ENCODE data around the gene ADGRF1. TPM values are rescaled to one million over a fixed set of nuclear protein-coding genes. Genes with fewer than 3 reads are reported as not detected.

The ADGRF1 gene
- total RNA-seq, 4 donors from 2014 or later: not detected

GRCh38 chr6:47000842-47001241 lies 41.3 kb downstream of the ADGRF1 start:
- TF ChIP-seq CTCF (IDR thresholded peaks at IDR 0.05; ENCODE audit: low read depth): no peak

DNA sequence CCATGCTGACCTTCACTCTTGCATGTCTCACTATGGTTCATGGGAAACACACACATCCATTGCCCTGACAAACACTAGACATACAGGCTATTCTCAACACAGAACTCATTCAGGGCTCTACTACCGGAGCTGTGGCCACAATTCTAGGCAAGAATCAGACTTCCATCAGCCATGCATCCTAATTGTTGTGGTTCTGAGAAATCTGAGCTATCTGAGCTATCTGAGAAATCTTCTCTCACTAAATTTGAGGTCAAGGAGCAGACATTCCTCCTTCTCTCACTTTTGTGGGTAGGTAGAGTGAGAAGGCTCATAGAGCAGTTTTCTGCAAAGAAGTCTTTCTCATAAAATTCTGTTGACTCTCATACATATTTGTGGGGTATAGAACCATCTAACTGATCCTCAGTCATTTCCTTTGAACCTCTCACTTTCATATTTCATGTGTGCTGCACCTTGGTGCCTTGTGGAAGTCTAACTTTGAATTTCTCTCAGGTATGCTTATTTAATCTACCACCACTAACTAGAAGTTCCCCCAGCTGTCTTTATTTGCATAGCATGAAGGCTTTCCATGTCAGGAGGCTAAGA lies 43.6 kb downstream of the ADGRF1 start:
- no peak for TF ChIP-seq CTCF (IDR thresholded peaks at IDR 0.05; ENCODE audit: low read depth)

- no peak for TF ChIP-seq CTCF (IDR thresholded peaks at IDR 0.05; ENCODE audit: low read depth)
These were observed 44.5 kb downstream of the ADGRF1 start for GRCh38 chr6:46997646-46998045.

DNA sequence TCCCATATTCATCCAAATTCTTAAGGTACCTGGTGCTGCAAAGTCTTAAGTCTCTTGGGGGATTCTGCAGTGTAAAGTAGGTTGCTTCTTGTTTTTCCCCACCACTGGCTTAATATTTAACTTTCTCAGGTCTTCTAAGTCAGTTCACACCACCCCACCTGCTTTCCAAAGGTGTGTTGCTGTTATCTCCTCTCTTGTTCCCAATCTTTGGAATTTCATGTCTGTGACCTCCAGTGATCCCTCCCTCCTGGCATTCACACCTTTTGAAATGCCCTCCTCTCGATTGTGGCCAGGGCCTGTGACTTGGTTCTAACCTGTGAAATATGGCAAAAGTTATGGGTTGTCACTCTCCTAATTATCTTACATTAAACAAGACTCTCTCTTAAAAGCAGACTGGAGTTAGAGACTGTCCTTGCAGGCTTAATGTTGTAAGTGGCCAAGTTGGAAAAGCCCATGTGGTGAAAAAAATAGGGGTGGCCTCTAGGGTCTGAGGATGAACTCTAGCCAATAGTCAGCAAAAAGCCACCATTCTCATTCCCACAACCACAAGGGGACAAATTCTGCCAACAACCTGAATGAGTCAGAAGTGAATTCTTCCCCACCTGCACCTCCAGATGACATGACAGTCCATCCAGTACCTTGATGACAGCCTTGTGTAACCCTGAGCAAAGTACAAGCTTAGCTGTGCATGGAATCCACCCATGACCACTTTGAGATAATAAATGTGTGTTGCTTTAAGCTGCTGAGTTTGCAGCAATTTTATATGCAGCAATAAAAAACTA lies 45.1 kb downstream of the ADGRF1 start:
- no peak for TF ChIP-seq CTCF (IDR thresholded peaks at IDR 0.05; ENCODE audit: low read depth)

GRCh38 chr6:46994933-46995332 lies 47.2 kb downstream of the ADGRF1 start:
- no peak for TF ChIP-seq CTCF (IDR thresholded peaks at IDR 0.05; ENCODE audit: low read depth)

DNA sequence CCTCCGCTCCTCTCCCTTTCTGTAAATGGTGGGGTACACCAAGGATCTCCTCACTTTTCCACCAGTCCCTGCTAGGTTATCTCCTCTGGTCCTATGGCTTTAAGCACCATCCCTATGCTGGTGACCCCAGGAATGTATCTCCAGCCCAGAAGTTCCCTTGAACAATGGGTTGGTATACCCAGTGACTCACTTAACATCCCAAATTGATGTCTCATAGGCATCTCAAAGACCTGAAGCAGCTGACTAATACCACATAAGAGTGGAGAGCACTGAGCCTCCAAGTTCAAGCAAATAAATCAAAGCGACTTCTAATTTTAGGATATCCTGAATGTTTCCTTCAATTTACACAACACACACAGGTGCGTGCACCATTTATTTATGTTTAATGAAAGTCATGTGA lies 48.3 kb downstream of the ADGRF1 start:
- no peak for TF ChIP-seq CTCF (IDR thresholded peaks at IDR 0.05; ENCODE audit: low read depth)

DNA sequence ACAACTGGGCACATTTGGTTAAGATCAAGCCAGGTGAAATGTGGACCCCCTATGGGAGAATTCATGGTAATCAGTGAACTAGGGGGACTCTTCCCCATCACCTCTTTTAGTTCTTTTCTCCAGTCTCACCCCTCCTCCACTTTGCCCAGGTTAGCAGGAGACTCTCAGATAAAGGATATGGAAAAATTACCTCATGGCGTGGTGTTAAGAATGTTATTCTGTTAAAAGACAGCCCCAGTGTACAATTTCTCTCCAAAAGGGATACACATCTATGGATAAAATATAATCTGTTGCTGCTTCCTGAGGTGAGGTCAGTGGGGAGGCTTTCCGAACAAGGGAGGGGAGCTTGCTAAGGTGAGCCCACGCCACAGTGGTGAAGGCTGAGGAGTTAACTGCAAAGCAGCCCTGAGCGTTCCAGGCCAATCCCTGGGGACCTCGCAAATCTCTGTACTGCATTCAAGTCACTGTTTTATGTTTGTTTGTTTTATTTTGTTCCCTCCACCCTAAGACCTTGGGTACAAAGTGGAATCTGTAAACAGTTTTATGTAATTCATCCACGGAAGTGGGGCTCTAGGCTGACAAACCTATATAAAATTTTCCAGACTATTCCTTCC lies 52.0 kb downstream of the ADGRF1 start:
- TF ChIP-seq CTCF (IDR thresholded peaks at IDR 0.05; ENCODE audit: low read depth): no peak

Measured in subcutaneous adipose tissue (tissue), 4 donors.